HepG2 (cell line): ENCODE data around the gene PSENEN. TPM values are rescaled to one million over a fixed set of nuclear protein-coding genes. Genes with fewer than 3 reads are reported as not detected.

Experiments used
- FOXA1 ChIP-seq, 2 experiments: fragments of 450-650 bp in 1 of 2; sonication (generic) in 1 of 2; formaldehyde crosslinking in 1 of 2; IDR thresholded peaks; 2 replicates each; pipeline versions ENCODE4 v1.4.0 to v1.6.1; 2016 to 2020; ENCODE audit warnings: missing genetic modification reagents in 1 of 2
- HMGA1 ChIP-seq: sonication (generic); formaldehyde crosslinking; conservative IDR thresholded peaks from 2 replicates; pipeline ENCODE4 v1.4.0; 2020; ENCODE audit warnings: missing genetic modification reagents
- KDM6A ChIP-seq: IDR thresholded peaks from 2 replicates; pipeline ENCODE4 v1.6.1; 2016; ENCODE audit warnings: low read depth
- MATR3 ChIP-seq: sonication (generic); formaldehyde crosslinking; IDR thresholded peaks from 2 replicates; pipeline ENCODE4 v1.4.0; 2020; ENCODE audit warnings: missing genetic modification reagents
- MIXL1 ChIP-seq: IDR thresholded peaks from 2 replicates; pipeline ENCODE4 v1.6.1; 2016
- NFATC3 ChIP-seq: sonication (generic); formaldehyde crosslinking; IDR thresholded peaks from 2 replicates; pipeline ENCODE4 v1.5.1; 2020; ENCODE audit warnings: mild to moderate bottlenecking, missing genetic modification reagents
- PLRG1 ChIP-seq: fragments of 450-650 bp; conservative IDR thresholded peaks from 2 replicates; pipeline ENCODE4 v1.6.1; 2016
- REXO4 ChIP-seq: sonication (generic); formaldehyde crosslinking; IDR thresholded peaks from 2 replicates; pipeline ENCODE4 v1.8.0; 2022; ENCODE audit warnings: missing genetic modification reagents, mild to moderate bottlenecking, borderline replicate concordance
- RFXAP ChIP-seq: sonication (generic); formaldehyde crosslinking; IDR thresholded peaks from 2 replicates; pipeline ENCODE4 v1.4.0; 2020; ENCODE audit warnings: missing genetic modification reagents, borderline replicate concordance
- SNAI1 ChIP-seq: sonication (generic); formaldehyde crosslinking; IDR thresholded peaks from 2 replicates; pipeline ENCODE4 v1.5.0; 2020; ENCODE audit warnings: mild to moderate bottlenecking, missing genetic modification reagents, borderline replicate concordance
- SRSF9 ChIP-seq: fragments of 200-400 bp; formaldehyde crosslinking; IDR thresholded peaks from 2 replicates; pipeline ENCODE4 v1.6.1; 2018; ENCODE audit warnings: borderline replicate concordance, mild to moderate bottlenecking, low read depth, low read length; ENCODE audit not compliant: insufficient read depth, poor library complexity, severe bottlenecking
- ZBTB38 ChIP-seq: sonication (generic); formaldehyde crosslinking; IDR thresholded peaks from 2 replicates; pipeline ENCODE4 v1.5.1; 2020; ENCODE audit warnings: mild to moderate bottlenecking, missing genetic modification reagents
- ZNF33A ChIP-seq: sonication (generic); formaldehyde crosslinking; IDR thresholded peaks from 2 replicates; pipeline ENCODE4 v1.5.1; 2020; ENCODE audit warnings: missing genetic modification reagents, mild to moderate bottlenecking, moderate library complexity, borderline replicate concordance
- polyA plus RNA-seq, 8 experiments: library from polyadenylated mRNA; depleted of rRNA in 3 of 8; stranded (reverse) in 7 of 8; unstranded in 1 of 8; fragments of >200 nt; fragmentation: Illumina TruSeq in 4 of 8; extraction: Trizol in 4 of 8; gene quantifications; 2 replicates each; pipeline versions ENCODE4 v1.2.1 to v1.2.3, GENCODE V29; 2011 to 2016; ENCODE audit warnings: low read depth in 4 of 8, missing spikeins in 1 of 8, mixed read lengths in 1 of 8; ENCODE audit not compliant: insufficient read depth in 1 of 8
- total RNA-seq, 5 experiments: library from RNA; depleted of rRNA; stranded (reverse); fragments of >200 nt; fragmentation: Illumina TruSeq; extraction: Trizol; gene quantifications; 2 replicates each; pipeline ENCODE4 v1.2.3, GENCODE V29; 2016; ENCODE audit warnings: low read depth in 1 of 5
- TF ChIP-seq, protein P1 (sequence below): sonication (generic); formaldehyde crosslinking; IDR thresholded peaks from 2 replicates; pipeline ENCODE4 v1.5.0; 2020; ENCODE audit warnings: mild to moderate bottlenecking, missing genetic modification reagents, borderline replicate concordance

Gene PSENEN
- total and polyA plus RNA-seq, 2 of the 13 experiments (the other 11 are each of a cell fraction or from before 2014, with no cell fraction given): 16.9 to 34.2 TPM

GRCh38 chr19:35741203-35741515 is 4.3 kb upstream of the PSENEN start (continued):
- no peak for TF ChIP-seq SNAI1
- TF ChIP-seq ZBTB38 (CRISPR knock-in tag): no peak
- TF ChIP-seq, protein P1, sequence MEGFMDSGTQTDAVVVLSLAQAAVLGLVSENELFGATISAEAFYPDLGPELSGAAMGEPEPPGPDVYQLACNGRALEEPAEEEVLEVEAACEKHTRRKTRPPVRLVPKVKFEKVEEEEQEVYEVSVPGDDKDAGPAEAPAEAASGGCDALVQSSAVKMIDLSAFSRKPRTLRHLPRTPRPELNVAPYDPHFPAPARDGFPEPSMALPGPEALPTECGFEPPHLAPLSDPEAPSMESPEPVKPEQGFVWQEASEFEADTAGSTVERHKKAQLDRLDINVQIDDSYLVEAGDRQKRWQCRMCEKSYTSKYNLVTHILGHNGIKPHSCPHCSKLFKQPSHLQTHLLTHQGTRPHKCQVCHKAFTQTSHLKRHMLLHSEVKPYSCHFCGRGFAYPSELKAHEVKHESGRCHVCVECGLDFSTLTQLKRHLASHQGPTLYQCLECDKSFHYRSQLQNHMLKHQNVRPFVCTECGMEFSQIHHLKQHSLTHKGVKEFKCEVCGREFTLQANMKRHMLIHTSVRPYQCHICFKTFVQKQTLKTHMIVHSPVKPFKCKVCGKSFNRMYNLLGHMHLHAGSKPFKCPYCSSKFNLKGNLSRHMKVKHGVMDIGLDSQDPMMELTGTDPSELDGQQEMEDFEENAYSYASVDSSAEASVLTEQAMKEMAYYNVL (CRISPR knock-in tag): no peak
- no peak for TF ChIP-seq PLRG1
- TF ChIP-seq SRSF9: no peak
- TF ChIP-seq REXO4 (CRISPR knock-in tag): no peak
- no peak for TF ChIP-seq MATR3 (CRISPR knock-in tag)
- no peak for TF ChIP-seq MIXL1
- no peak for TF ChIP-seq RFXAP (CRISPR knock-in tag)
- TF ChIP-seq FOXA1 (IDR thresholded peaks at IDR 0.05): no peak
- TF ChIP-seq FOXA1 (CRISPR knock-in tag; IDR thresholded peaks at IDR 0.05): 0 out of 2 replicates have a peak, but pooled peaks have one; percentile 1
- no peak for TF ChIP-seq NFATC3 (CRISPR knock-in tag)
- TF ChIP-seq KDM6A (CRISPR knock-in tag): no peak
- TF ChIP-seq HMGA1 (CRISPR knock-in tag): no peak
- no peak for TF ChIP-seq ZNF33A (CRISPR knock-in tag)
